Measurements from ENCODE around the gene ELK3. TPM values are rescaled to one million over a fixed set of nuclear protein-coding genes. Genes with fewer than 3 reads are reported as not detected.

The ELK3 gene
- polyA plus RNA-seq (2011; rRNA removed) (36.5 and 38.6 TPM in 2 replicates), polyA plus RNA-seq (2017; fragmentation: RNase III; extraction: RNeasy Plus Mini Kit Qiagen cat#74134 plus additional on column Dnase treatment) (28.5 to 36.0 TPM (median 33.1 TPM) in 3 replicates), polyA minus RNA-seq (2011; rRNA and poly(A)+ RNA removed) (46.9 and 47.9 TPM in 2 replicates)
- 22.9 and 34.3 TPM in 2 replicates for polyA plus RNA-seq (2012; cell fraction: cytosol; rRNA removed)
- polyA plus RNA-seq (2012; cell fraction: nucleus; rRNA removed): 12.9 and 16.0 TPM in 2 replicates

- WGBS (ENCODE audit: missing lambda C conversion rate): 19% methylated on average over 31 of the region's 75 CpGs
- H3K9me3 ChIP-seq: no peaks in the 10 kb centered on the region
- no peak for FAIRE-seq
- ChIA-PET POLR2A (no interaction called here), CTCF (interaction anchor here (1.1 to 1.8 kb wide), 3 partner anchors 18 to 22 kb away, joined by 3 to 12 read pairs (median 3); no protein-coding TSS in a partner anchor)
- ATAC-seq: peak; percentile 60 to 67
- H3K4me3 ChIP-seq: peak within 1 kb of the TSS; percentile 93
- H3K4me1 ChIP-seq: peaks cover 29% of the 10 kb centered on the region
- peak within 1 kb of the TSS; percentile 90 to 94 for H3K27ac ChIP-seq
- DNase-seq (ENCODE audit: low read depth in 1 of 2, low spot score in 1 of 2): peak; percentile 56 to 67
- peak within 1 kb of the TSS; percentile 91 for H3K4me2 ChIP-seq
- TF ChIP-seq MAFK (IDR thresholded peaks at IDR 0.05; ENCODE audit: partially characterized antibody) (no peak), POLR2A (IDR thresholded peaks at IDR 0.05; ENCODE audit: low read length) (peak; percentile 51), E2F6 (IDR thresholded peaks at IDR 0.05; ENCODE audit: borderline replicate concordance, low read depth) (0 out of 2 replicates have a peak, but pooled peaks have one; percentile 9), USF2 (IDR thresholded peaks at IDR 0.05) (no peak), HOXB13 (CRISPR knock-in tag; IDR thresholded peaks at IDR 0.05; ENCODE audit: low read depth) (no peak), MAX (IDR thresholded peaks at IDR 0.05) (0 out of 2 replicates have a peak, but pooled peaks have one; percentile 24)
Observed at GRCh38 chr12:96193725-96194575, at the start of gene ELK3. Gene ELK3, plus strand, starts transcription at chr12:96194375.

- ChIA-PET CTCF (no interaction called here), POLR2A (no interaction called here)
- WGBS (ENCODE audit: missing lambda C conversion rate): 78% methylated on average over 2 of the region's 2 CpGs
- DNase-seq (ENCODE audit: low read depth in 1 of 2, low spot score in 1 of 2): no peak
- ATAC-seq: no peak
- H3K9me3 ChIP-seq: no peaks in the 10 kb centered on the region
- no peak overlapping the region for H3K27ac ChIP-seq
- FAIRE-seq: no peak
- no peak overlapping the region for H3K4me2 ChIP-seq
- TF ChIP-seq NFE2L2 (conservative IDR thresholded peaks at IDR 0.05; ENCODE audit: low read length) (no peak), USF2 (IDR thresholded peaks at IDR 0.05) (no peak), EHF (CRISPR knock-in tag; IDR thresholded peaks at IDR 0.05) (no peak), HEYL (CRISPR knock-in tag; IDR thresholded peaks at IDR 0.05) (no peak)
- no peaks in the 10 kb centered on the region for H3K4me1 ChIP-seq
- H3K4me3 ChIP-seq: no peak overlapping the region
Observed at GRCh38 chr12:96146747-96147146, 47.4 kb upstream of the ELK3 start.

GRCh38 chr12:96150442-96150841 is 43.7 kb upstream of the ELK3 start:
- ATAC-seq: no peak
- ChIA-PET CTCF (interaction anchor here (1.0 to 1.5 kb wide), 2 partner anchors 21 to 23 kb away, joined by 5 read pairs; no protein-coding TSS in a partner anchor), POLR2A (no interaction called here)
- H3K9me3 ChIP-seq: no peaks in the 10 kb centered on the region
- no peaks in the 10 kb centered on the region for H3K4me1 ChIP-seq
- no peak overlapping the region for H3K27ac ChIP-seq
- no peak overlapping the region for H3K4me2 ChIP-seq
- H3K4me3 ChIP-seq: no peak overlapping the region
- no peak for FAIRE-seq
- WGBS (ENCODE audit: missing lambda C conversion rate): 51% methylated on average over 5 of the region's 5 CpGs
- DNase-seq (ENCODE audit: low read depth in 1 of 2, low spot score in 1 of 2): no peak
- no peak for TF ChIP-seq SMC3 (IDR thresholded peaks at IDR 0.05)
- TF ChIP-seq ZSCAN20 (CRISPR knock-in tag; IDR thresholded peaks at IDR 0.05): no peak
- no peak for TF ChIP-seq ZFP36 (IDR thresholded peaks at IDR 0.05; ENCODE audit: borderline replicate concordance, partially characterized antibody)
- no peak for TF ChIP-seq CBX8 (IDR thresholded peaks at IDR 0.05)
- no peak for TF ChIP-seq MYC (IDR thresholded peaks at IDR 0.05; ENCODE audit: borderline replicate concordance, low read length)
- TF ChIP-seq NFE2L2 (conservative IDR thresholded peaks at IDR 0.05; ENCODE audit: low read length): no peak
- no peak for TF ChIP-seq MAZ (IDR thresholded peaks at IDR 0.05; ENCODE audit: borderline replicate concordance, low read depth, low read length)
- TF ChIP-seq ZNF302 (CRISPR knock-in tag; IDR thresholded peaks at IDR 0.05): no peak
- TF ChIP-seq HMGXB4 (CRISPR knock-in tag; IDR thresholded peaks at IDR 0.05; ENCODE audit: borderline replicate concordance): no peak
- TF ChIP-seq RARB (CRISPR knock-in tag; IDR thresholded peaks at IDR 0.05): no peak
- TF ChIP-seq POLR2A (IDR thresholded peaks at IDR 0.05; ENCODE audit: low read length): no peak
- TF ChIP-seq CEBPB (IDR thresholded peaks at IDR 0.05): no peak
- no peak for TF ChIP-seq ESRRA (IDR thresholded peaks at IDR 0.05; ENCODE audit: borderline replicate concordance, low read length)
- TF ChIP-seq CHD4 (IDR thresholded peaks at IDR 0.05; ENCODE audit: borderline replicate concordance): no peak
- TF ChIP-seq RNF2 (IDR thresholded peaks at IDR 0.05; ENCODE audit: borderline replicate concordance, low read depth): no peak
- no peak for TF ChIP-seq HES2 (IDR thresholded peaks at IDR 0.05)
- no peak for TF ChIP-seq JUNB (IDR thresholded peaks at IDR 0.05)
- TF ChIP-seq BHLHE40 (IDR thresholded peaks at IDR 0.05; ENCODE audit: low read depth, low read length): no peak
- no peak for TF ChIP-seq CTCF (IDR thresholded peaks at IDR 0.05)

Data from A549 (cell line).